Heart right ventricle (tissue), 16 donors: Measurements from ENCODE around the gene CHCHD3. TPM values are rescaled to one million over a fixed set of nuclear protein-coding genes. Genes with fewer than 3 reads are reported as not detected.
A peak's percentile ranks its signal among the peaks of the same experiment; 100 is the strongest.
"Not testable (repeated sequence)": the region's sequence is repeated elsewhere in the genome, so short reads cannot be mapped to it uniquely, and the experiment has no call there.

Source experiments
- ATAC-seq, 8 donors: fragments of 200-7000 bp; cut with Tn5 transposase; one replicate each; pipeline ENCODE4 v1.9.1; 2020; ENCODE audit warnings: mild to moderate bottlenecking in 8 of 8, moderate library complexity in 8 of 8, moderate number of reproducible peaks in 1 of 8
- DNase-seq, 2 donors: peaks; one replicate each; pipeline ENCODE4 v3.0.0-alpha.2; 2020
- H3K27ac ChIP-seq, 10 donors: fragments of 200-600 bp; sonication (generic) in 2 of 10; one replicate each; pipeline versions ENCODE4 v1.5.0 to v1.8.0; 2020 to 2022; ENCODE audit warnings: mild to moderate bottlenecking in 3 of 10
- H3K27me3 ChIP-seq, 7 donors: fragments of 200-600 bp; one replicate each; pipeline ENCODE4 v1.8.0; 2021 to 2022; ENCODE audit warnings: mild to moderate bottlenecking in 2 of 7
- H3K36me3 ChIP-seq, 9 donors: fragments of 200-600 bp; sonication (generic) in 1 of 9; one replicate each; pipeline versions ENCODE4 v1.5.0 to v1.8.0; 2020 to 2022; ENCODE audit warnings: mild to moderate bottlenecking in 2 of 9
- H3K4me1 ChIP-seq, 9 donors: fragments of 200-600 bp; sonication (generic) in 1 of 9; one replicate each; pipeline versions ENCODE4 v1.5.0 to v1.8.0; 2020 to 2022; ENCODE audit warnings: mild to moderate bottlenecking in 4 of 9
- H3K4me3 ChIP-seq, 10 donors: fragments of 200-600 bp; sonication (generic) in 2 of 10; one replicate each; pipeline versions ENCODE4 v1.5.0 to v1.8.0; 2020 to 2022; ENCODE audit warnings: mild to moderate bottlenecking in 7 of 10, moderate library complexity in 2 of 10
- H3K9me3 ChIP-seq, 11 donors: fragments of 200-600 bp in 10 of 11; sonication (generic) in 2 of 11; one replicate each; pipeline versions ENCODE4 v1.5.0 to v1.8.0; 2013 to 2022; ENCODE audit warnings: mild to moderate bottlenecking in 2 of 11, control low read depth in 1 of 11, moderate library complexity in 1 of 11
- WGBS, 2 donors: extraction: QIAGEN DNeasy Blood & Tissue Kit; methylation state at CpG; one replicate each; pipeline ENCODE4 v1.1.7; 2013; ENCODE audit warnings: inconsistent platforms in 1 of 2; 5-methylcytosine and 5-hydroxymethylcytosine counted together
- intact Hi-C, 10 donors: fragments of 100-400 bp; cut with DNase I; formaldehyde crosslinking; loops; one replicate each; pipeline versions ENCODE4 v1.11.1 to v1.14.2; 2022
- polyA plus RNA-seq, 2 donors: library from polyadenylated mRNA; stranded (reverse); fragments of 200-250 nt; gene quantifications; one replicate each; pipeline ENCODE4 v1.2.3, GENCODE V29; 2013
- total RNA-seq, 10 donors: library from RNA; stranded (reverse); fragmentation: NEBNext Ultra II Directional in 3 of 10; extraction: Animal tissue kit (Norgen Biotek cat#: 25700) in 3 of 10; gene quantifications; one replicate each; pipeline versions ENCODE4 v1.2.1 to v1.2.4, GENCODE V29; 2021 to 2023
- TF ChIP-seq, protein P1 (sequence below), 9 donors: fragments of 200-600 bp; sonication (generic) in 2 of 9; IDR thresholded peaks; one replicate each; pipeline versions ENCODE4 v1.5.0 to v1.8.0; 2021 to 2022; ENCODE audit warnings: antibody characterized with exemption in 9 of 9, mild to moderate bottlenecking in 5 of 9, moderate library complexity in 1 of 9
- donor health status: Arrhythmogenic right ventricular cardiomyopathy.
- donor health status: ischemic (EF 13 %, LVEDD 7.1; RV severe dilation, severe dysfunction).
- donor health status: healthy with polysubstance abuse.
- donor health status: DM: no; HTN: yes; CAD: no.
- donor health status: DM: no; HTN: no; CAD: no.
- donor health status: ischemic (EF 25% LVEDD 6.9; RV normal size, moderate dysfunction).
- donor health status: ischemic (EF 25% LVEDD 5.7; RV mildly dilated, moderate dysfunction).
- donor health status: healthy.
- donor health status: DM: yes; HTN: yes; CAD: no.
- donor health status: Ischemic cardiomyopathy.
- donor health status: ischemic (EF 35%, LVEDD 5.7; RV mildly dilated, moderate dysfunction).
- donor health status: nonischemic (EF 11% LVEDD 7.7; RV severe dilation, severe dysfunction).
- donor health status: DM: yes; HTN: yes; CAD: no.
- donor health status: PGD.
- donor health status: ischemic (EF 29% LVEDD 5.4; RV normal size, mild dysfunction).
- donor health status: nonischemic (EF 23%, LVEDD 6.1; RV moderate dilation, normal function).

Gene CHCHD3
- total and polyA plus RNA-seq, 12 donors = 42.6 to 215 (median 185) TPM

DNA sequence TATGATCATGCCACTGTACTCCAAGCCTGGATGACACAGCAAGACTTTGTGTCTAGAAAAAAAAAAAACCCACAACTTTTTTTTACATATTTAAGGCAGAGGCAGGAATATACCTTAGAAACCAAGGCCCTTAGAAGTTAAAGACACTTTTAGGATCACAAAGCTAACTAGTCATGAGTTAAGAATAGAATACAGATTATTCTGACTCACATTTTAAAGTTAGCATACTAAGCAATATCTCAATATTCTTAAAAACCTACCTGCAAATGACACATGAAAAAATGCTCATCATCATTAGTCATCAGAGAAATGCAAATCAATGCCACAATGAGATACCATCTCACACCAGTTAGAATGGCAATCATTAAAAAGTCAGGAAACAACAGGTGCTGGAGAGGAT is 177.7 kb downstream of the CHCHD3 start:
- ATAC-seq (no peak), DNase-seq (no peak)

DNA sequence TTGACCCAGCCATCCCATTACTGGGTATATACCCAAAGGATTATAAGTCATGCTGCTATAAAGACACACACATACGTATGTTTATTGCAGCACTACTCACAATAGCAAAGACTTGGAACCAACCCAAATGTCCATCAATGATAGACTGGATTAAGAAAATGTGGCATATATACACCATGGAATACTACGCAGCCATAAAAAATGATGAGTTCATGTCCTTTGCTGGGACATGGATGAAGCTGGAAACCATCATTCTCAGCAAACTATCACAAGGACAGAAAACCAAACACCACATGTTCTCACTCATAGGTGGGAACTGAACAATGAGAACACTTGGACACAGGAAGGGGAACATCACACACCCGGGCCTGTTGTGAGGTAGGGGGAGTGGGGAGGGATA is 179.6 kb downstream of the CHCHD3 start:
- H3K27me3 ChIP-seq, H3K27ac ChIP-seq, DNase-seq, H3K9me3 ChIP-seq, intact Hi-C loops, H3K4me3 ChIP-seq, H3K4me1 ChIP-seq, ATAC-seq: not testable (repeated sequence)
- peaks cover 0 to 13% (median 0%) of the 10 kb centered on the region in 9 donors for H3K36me3 ChIP-seq
- 96 to 99% methylated on average over 3 of the region's 3 CpGs for WGBS, 2 donors

More for the DNA sequence above, 177.7 kb downstream of the CHCHD3 start:
- no peak overlapping the region for H3K4me3 ChIP-seq
- H3K36me3 ChIP-seq = peaks cover 0 to 8% (median 0%) of the 10 kb centered on the region in 9 donors
- no peaks in the 10 kb centered on the region for H3K27me3 ChIP-seq
- peaks cover 0 to 7% (median 0%) of the 10 kb centered on the region in 11 donors for H3K9me3 ChIP-seq
- peaks cover 0 to 16% (median 0%) of the 10 kb centered on the region in 9 donors for H3K4me1 ChIP-seq
- TF ChIP-seq, protein P1, sequence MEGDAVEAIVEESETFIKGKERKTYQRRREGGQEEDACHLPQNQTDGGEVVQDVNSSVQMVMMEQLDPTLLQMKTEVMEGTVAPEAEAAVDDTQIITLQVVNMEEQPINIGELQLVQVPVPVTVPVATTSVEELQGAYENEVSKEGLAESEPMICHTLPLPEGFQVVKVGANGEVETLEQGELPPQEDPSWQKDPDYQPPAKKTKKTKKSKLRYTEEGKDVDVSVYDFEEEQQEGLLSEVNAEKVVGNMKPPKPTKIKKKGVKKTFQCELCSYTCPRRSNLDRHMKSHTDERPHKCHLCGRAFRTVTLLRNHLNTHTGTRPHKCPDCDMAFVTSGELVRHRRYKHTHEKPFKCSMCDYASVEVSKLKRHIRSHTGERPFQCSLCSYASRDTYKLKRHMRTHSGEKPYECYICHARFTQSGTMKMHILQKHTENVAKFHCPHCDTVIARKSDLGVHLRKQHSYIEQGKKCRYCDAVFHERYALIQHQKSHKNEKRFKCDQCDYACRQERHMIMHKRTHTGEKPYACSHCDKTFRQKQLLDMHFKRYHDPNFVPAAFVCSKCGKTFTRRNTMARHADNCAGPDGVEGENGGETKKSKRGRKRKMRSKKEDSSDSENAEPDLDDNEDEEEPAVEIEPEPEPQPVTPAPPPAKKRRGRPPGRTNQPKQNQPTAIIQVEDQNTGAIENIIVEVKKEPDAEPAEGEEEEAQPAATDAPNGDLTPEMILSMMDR (IDR thresholded peaks at IDR 0.05) = no peak
- intact Hi-C loops = no loop called here
- H3K27ac ChIP-seq = no peak overlapping the region

DNA sequence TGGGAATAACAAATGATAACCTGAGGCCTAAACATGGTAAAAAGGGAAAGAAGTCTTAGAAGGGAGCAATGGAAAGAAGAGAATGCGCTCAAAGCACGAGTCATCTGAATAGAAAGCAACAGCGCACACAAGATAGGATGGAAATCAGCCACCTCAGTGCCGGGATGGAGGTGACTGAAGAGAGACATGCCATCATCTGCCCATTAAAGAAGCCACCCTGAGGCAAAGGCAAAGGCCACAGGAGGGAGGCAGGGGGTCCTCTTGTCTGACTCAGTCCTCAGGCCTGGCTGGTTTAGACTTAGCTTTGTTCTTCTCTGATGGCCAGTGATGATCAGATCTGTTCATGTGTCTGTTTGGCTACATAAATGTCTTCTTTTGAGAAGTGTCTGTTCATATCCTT is 180.6 kb downstream of the CHCHD3 start:
- intact Hi-C loops = no loop called here
- WGBS, 2 donors = 72 to 81% methylated on average over 4 of the region's 4 CpGs

GRCh38 chr7:132899833-132900232 is 182.1 kb downstream of the CHCHD3 start:
- DNase-seq (no peak), ATAC-seq (no peak)
- TF ChIP-seq, protein P1 (IDR thresholded peaks at IDR 0.05) = peak in 2 of 9 donors; percentile 5 to 18
- 95 to 98% methylated on average over 4 of the region's 4 CpGs for WGBS, 2 donors
- intact Hi-C loops = no loop called here
- H3K9me3 ChIP-seq = peaks cover 0 to 7% (median 0%) of the 10 kb centered on the region in 11 donors
- peaks cover 0 to 14% (median 0%) of the 10 kb centered on the region in 9 donors for H3K36me3 ChIP-seq
- no peak overlapping the region for H3K27ac ChIP-seq
- no peak overlapping the region for H3K4me3 ChIP-seq
- H3K27me3 ChIP-seq = no peaks in the 10 kb centered on the region
- no peaks in the 10 kb centered on the region for H3K4me1 ChIP-seq

More for the DNA sequence above, 180.6 kb downstream of the CHCHD3 start:
- Histone ChIP-seq H3K4me1 (no peaks in the 10 kb centered on the region), H3K4me3 (no peak overlapping the region), H3K36me3 (peaks cover 0 to 14% (median 0%) of the 10 kb centered on the region in 9 donors), H3K9me3 (peaks cover 0 to 7% (median 0%) of the 10 kb centered on the region in 11 donors), H3K27ac (no peak overlapping the region), H3K27me3 (no peaks in the 10 kb centered on the region)
- TF ChIP-seq, protein P1 (IDR thresholded peaks at IDR 0.05) = no peak
- DNase-seq (no peak), ATAC-seq (no peak)

- 98% methylated on average over 35 to 37 of the region's 38 CpGs for WGBS, 2 donors
- intact Hi-C loops, H3K9me3 ChIP-seq: not testable (repeated sequence)
Observed at GRCh38 chr7:132898641-132899175, 183.2 kb downstream of the CHCHD3 start.

More at GRCh38 chr7:132898641-132899175, 183.2 kb downstream of the CHCHD3 start:
- not testable (repeated sequence) for H3K4me1 ChIP-seq, H3K4me3 ChIP-seq, H3K27ac ChIP-seq, DNase-seq, ATAC-seq, H3K27me3 ChIP-seq
- peaks cover 0 to 14% (median 0%) of the 10 kb centered on the region in 9 donors for H3K36me3 ChIP-seq
